Measurements from ENCODE around the gene NLRC3. TPM values are rescaled to one million over a fixed set of nuclear protein-coding genes. Genes with fewer than 3 reads are reported as not detected.
"Not testable (repeated sequence)": the region's sequence is repeated elsewhere in the genome, so short reads cannot be mapped to it uniquely, and the experiment has no call there.

Gene NLRC3
- total RNA-seq, 2 experiments from 2014 or later: 92.6 to 94.6 TPM

DNA sequence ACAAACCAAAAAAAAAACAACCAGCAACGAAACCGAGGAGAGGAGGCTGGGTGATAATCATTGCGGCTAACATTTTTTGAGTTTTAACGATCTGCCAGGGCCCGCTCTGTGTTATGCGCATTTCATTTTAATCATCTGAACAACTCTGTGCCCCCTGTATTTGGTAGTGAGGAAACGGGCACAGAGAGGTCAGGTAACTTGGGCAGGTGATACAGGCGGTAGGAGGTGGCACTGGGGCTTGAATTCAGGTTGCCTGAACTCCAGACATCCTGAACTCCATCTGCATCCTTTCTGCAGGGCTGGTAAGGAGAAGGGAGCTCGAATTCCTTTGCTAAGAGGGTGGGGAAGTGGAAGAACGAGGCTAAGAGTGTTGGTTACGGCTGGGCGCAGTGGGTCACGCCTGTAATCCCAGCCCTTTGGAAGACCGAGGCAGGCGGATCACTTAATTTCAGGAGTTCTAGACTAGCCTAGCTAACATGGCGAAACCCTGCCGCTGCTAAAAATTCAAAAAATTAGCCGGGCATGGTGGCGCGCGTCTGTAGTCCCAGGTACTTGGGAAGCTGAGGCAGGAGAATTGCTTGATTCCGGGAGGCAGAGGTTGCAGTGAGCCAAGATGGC, 75.3 kb downstream of the NLRC3 start:
- Mint-ChIP-seq H3K27ac (peak overlapping the region; percentile 48), H3K27me3 (ENCODE audit: low read depth) (no peaks in the 10 kb centered on the region), H3K4me1 (ENCODE audit: low read depth) (peaks cover 60% of the 10 kb centered on the region), H3K9me3 (ENCODE audit: insufficient read depth) (no peaks in the 10 kb centered on the region), H3K4me3 (peak overlapping the region; percentile 91), H3K36me3 (ENCODE audit: low read depth) (peaks cover 32% of the 10 kb centered on the region)
- POLR2A ChIA-PET: interaction anchor here (1.2 to 2.2 kb wide), 2 partner anchors 8 to 219 kb away, joined by 4 to 10 read pairs; partner anchors contain the start of gene ZNF263
- no peak for DNase-seq
- CTCF ChIA-PET: interaction anchor here (0.6 to 1.3 kb wide), 5 partner anchors 8 to 405 kb away, joined by 3 to 6 read pairs (median 3); no protein-coding TSS in a partner anchor
- no peak for ATAC-seq

DNA sequence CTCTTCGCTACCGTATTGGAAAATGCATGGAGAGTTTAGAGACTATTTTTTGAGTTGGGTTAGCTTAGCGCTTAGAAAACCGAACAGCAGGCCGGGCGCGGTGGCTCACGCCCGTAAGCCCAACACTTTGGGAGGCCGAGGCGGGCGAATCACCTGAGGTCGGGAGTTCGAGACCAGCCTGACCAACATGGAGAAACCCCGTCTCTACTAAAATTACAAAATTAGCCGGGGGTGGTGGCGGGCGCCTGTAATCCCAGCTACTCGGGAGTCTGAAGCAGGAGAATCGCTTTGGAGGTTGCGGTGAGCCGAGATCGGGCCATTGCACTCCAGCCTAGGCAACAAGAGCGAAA, 75.8 kb downstream of the NLRC3 start:
- not testable (repeated sequence) for H3K9me3 Mint-ChIP-seq (ENCODE audit: insufficient read depth); ATAC-seq; H3K27me3 Mint-ChIP-seq (ENCODE audit: low read depth); DNase-seq
- ChIA-PET POLR2A (interaction anchor here (1.1 to 2.2 kb wide), 3 partner anchors 8 to 218 kb away, joined by 4 to 10 read pairs (median 4); partner anchors contain the start of gene ZNF263), CTCF (interaction anchor here (0.6 to 1.3 kb wide), 5 partner anchors 8 to 404 kb away, joined by 3 to 6 read pairs (median 3); no protein-coding TSS in a partner anchor)
- Mint-ChIP-seq H3K27ac (peak overlapping the region; percentile 88), H3K36me3 (ENCODE audit: low read depth) (peaks cover 30% of the 10 kb centered on the region), H3K4me1 (ENCODE audit: low read depth) (peaks cover 60% of the 10 kb centered on the region), H3K4me3 (peak overlapping the region; percentile 91)

DNA sequence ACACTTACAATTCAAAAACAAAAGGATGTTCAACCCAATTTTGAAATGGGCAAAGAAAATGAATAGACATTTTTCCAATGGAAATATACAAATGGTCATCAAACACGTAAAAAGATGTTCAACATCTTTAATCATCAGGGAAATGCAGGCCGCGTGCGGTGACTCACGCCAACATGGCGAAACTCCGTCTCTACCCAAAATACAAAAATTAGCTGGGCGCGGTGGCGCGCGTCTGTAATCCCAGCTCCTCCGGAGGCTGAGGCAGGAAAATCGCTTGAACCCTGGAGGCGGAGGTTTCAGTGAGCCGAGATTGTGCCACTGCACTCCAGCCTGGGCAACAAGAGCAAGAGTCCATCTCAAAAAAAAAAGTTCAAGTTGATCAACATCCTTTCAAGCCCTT, 78.2 kb downstream of the NLRC3 start:
- ChIA-PET CTCF (interaction anchor here (1.2 to 1.7 kb wide), 2 partner anchors 12 to 37 kb away, joined by 3 to 6 read pairs; no protein-coding TSS in a partner anchor), POLR2A (interaction anchor here (1.6 to 2.2 kb wide), 2 partner anchors 55 to 98 kb away, joined by 5 to 7 read pairs; partner anchors contain the start of genes NAA60, ZNF174, ZNF597 and ZSCAN32)
- ATAC-seq (no peak), DNase-seq (no peak)
- no peak overlapping the region for H3K27ac Mint-ChIP-seq
- no peaks in the 10 kb centered on the region for H3K9me3 Mint-ChIP-seq (ENCODE audit: insufficient read depth)
- H3K36me3 Mint-ChIP-seq (ENCODE audit: low read depth): peaks cover 13% of the 10 kb centered on the region
- H3K4me1 Mint-ChIP-seq (ENCODE audit: low read depth): peaks cover 41% of the 10 kb centered on the region
- H3K27me3 Mint-ChIP-seq (ENCODE audit: low read depth): no peaks in the 10 kb centered on the region
- H3K4me3 Mint-ChIP-seq: no peak overlapping the region

DNA sequence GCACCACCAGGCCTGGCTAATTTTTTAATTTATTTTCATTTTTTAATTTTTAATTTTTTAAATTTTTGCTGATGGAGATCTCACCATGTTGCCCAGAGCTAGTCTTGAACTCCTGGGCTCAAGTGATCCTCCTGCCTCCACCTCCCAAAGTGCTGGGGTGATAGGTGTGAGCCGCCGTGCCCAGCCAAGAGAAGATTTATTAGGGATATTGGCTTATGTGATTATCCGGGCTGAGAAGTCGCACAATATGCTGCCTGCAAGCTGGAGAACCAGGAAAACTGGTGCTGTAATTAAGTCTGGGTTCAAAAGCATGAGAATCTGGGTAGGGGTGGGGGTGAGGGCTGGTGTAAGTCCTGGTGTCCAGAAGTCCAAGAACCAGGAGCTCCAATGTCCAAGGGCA, 79.4 kb downstream of the NLRC3 start:
- Mint-ChIP-seq H3K36me3 (ENCODE audit: low read depth) (peaks cover 10% of the 10 kb centered on the region), H3K4me3 (no peak overlapping the region), H3K27ac (no peak overlapping the region), H3K4me1 (ENCODE audit: low read depth) (peaks cover 30% of the 10 kb centered on the region), H3K27me3 (ENCODE audit: low read depth) (no peaks in the 10 kb centered on the region), H3K9me3 (ENCODE audit: insufficient read depth) (no peaks in the 10 kb centered on the region)
- ATAC-seq (no peak), DNase-seq (no peak)
- ChIA-PET CTCF (no interaction called here), POLR2A (interaction anchor here (0.6 to 0.7 kb wide), 3 partner anchors 97 to 385 kb away, joined by 3 to 4 read pairs (median 3); partner anchors contain the start of genes ZNF174 and ZSCAN32)

- Mint-ChIP-seq H3K36me3 (ENCODE audit: low read depth) (peaks cover 6% of the 10 kb centered on the region), H3K4me3 (no peak overlapping the region), H3K4me1 (ENCODE audit: low read depth) (peaks cover 16% of the 10 kb centered on the region), H3K27me3 (ENCODE audit: low read depth) (no peaks in the 10 kb centered on the region), H3K27ac (no peak overlapping the region), H3K9me3 (ENCODE audit: insufficient read depth) (no peaks in the 10 kb centered on the region)
- CTCF ChIA-PET: no interaction called here
- ATAC-seq (no peak), DNase-seq (no peak)
- POLR2A ChIA-PET: no interaction called here
Observed at GRCh38 chr16:3496386-3496785, 80.8 kb downstream of the NLRC3 start.

DNA sequence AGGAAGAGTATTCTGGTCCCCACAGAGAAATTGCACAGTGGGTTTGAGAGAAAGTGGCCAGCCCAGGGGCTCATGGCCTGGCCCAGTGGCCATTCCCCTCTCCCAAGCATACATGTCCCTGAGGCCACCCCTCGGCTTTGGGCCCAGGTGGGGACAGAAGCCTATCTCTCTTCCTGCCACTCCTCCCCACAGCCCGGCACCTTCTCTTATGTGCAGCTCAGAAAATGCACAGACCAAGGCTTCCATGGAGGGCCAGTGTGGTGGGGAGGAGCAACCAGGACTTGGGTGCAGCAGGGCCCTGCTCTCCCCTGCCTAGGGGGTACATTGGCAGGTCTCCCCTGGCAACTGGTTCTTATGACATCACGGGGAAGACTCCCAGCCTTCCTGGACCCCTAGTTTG, 82.0 kb downstream of the NLRC3 start, which contains the start of gene C16orf90:
TSS of gene C16orf90 (minus strand) at position 314 of the 400 bp plus-strand sequence. CDS start at position 246, 68 bp downstream.
- ChIA-PET POLR2A (no interaction called here), CTCF (no interaction called here)
- Mint-ChIP-seq H3K9me3 (ENCODE audit: insufficient read depth) (no peaks in the 10 kb centered on the region), H3K4me3 (no peak within 1 kb of the TSS), H3K4me1 (ENCODE audit: low read depth) (peaks cover 6% of the 10 kb centered on the region), H3K27ac (no peak within 1 kb of the TSS), H3K36me3 (ENCODE audit: low read depth) (peaks cover 4% of the 10 kb centered on the region), H3K27me3 (ENCODE audit: low read depth) (no peaks in the 10 kb centered on the region)
- no peak for DNase-seq
- ATAC-seq: no peak

- POLR2A ChIA-PET: no interaction called here
- peaks cover 2% of the 10 kb centered on the region for H3K36me3 Mint-ChIP-seq (ENCODE audit: low read depth)
- H3K27me3 Mint-ChIP-seq (ENCODE audit: low read depth): no peaks in the 10 kb centered on the region
- CTCF ChIA-PET: no interaction called here
- peaks cover under 1% of the 10 kb centered on the region for H3K4me1 Mint-ChIP-seq (ENCODE audit: low read depth)
- DNase-seq: no peak
- no peak overlapping the region for H3K4me3 Mint-ChIP-seq
- no peak overlapping the region for H3K27ac Mint-ChIP-seq
- no peaks in the 10 kb centered on the region for H3K9me3 Mint-ChIP-seq (ENCODE audit: insufficient read depth)
- ATAC-seq: peak; percentile 14
Observed at GRCh38 chr16:3494386-3494973, 82.7 kb downstream of the NLRC3 start.

- Mint-ChIP-seq H3K9me3 (ENCODE audit: insufficient read depth) (no peaks in the 10 kb centered on the region), H3K36me3 (ENCODE audit: low read depth) (no peaks in the 10 kb centered on the region), H3K27ac (no peak overlapping the region), H3K4me3 (no peak overlapping the region), H3K4me1 (ENCODE audit: low read depth) (no peaks in the 10 kb centered on the region), H3K27me3 (ENCODE audit: low read depth) (no peaks in the 10 kb centered on the region)
- ChIA-PET CTCF (no interaction called here), POLR2A (interaction anchor here (0.5 kb wide), 1 partner anchor 12 kb away, joined by 3 read pairs; no protein-coding TSS in a partner anchor)
- DNase-seq: no peak
- ATAC-seq: no peak
Observed at GRCh38 chr16:3492356-3492755, 84.8 kb downstream of the NLRC3 start.

DNA sequence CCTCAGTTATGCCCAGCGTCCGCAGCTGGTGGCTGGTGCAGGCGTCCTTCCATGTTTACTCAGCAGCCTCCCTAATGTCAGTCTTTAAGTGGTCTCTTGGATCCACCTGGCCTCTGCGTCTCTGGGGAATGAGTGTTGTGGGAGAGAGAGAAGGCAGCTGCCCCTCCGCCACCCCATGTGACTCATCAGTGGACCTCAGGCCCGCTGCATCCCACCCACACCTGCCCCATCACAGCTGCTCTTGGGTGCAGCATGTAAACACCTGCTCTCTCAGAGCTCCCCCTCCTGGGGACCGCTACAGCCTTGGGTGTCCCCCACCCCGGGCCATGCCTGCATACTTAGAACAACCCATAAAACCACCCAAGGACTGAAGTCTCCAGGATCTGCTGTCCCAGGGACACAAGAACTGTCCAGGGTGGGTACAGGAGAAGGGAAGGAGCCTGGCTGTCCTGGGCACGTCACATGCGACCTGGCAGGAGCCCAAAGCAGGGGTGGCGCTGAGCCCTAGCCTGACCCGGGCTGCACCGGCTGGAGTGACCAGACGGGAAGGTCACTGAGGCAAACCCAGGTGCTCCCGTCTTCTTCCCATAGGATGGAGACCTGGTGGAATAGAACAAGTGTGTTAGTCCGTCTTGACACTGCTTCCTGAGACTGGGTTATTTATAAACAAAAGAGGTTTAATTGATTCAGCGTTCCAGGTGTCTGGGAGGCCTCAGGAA, 86.1 kb downstream of the NLRC3 start:
- no peak for DNase-seq
- no peaks in the 10 kb centered on the region for H3K27me3 Mint-ChIP-seq (ENCODE audit: low read depth)
- ATAC-seq: no peak
- no peaks in the 10 kb centered on the region for H3K4me1 Mint-ChIP-seq (ENCODE audit: low read depth)
- H3K27ac Mint-ChIP-seq: no peak overlapping the region
- H3K4me3 Mint-ChIP-seq: no peak overlapping the region
- peaks cover 3% of the 10 kb centered on the region for H3K36me3 Mint-ChIP-seq (ENCODE audit: low read depth)
- ChIA-PET CTCF (interaction anchor here (1.4 kb wide), 1 partner anchor 9 kb away, joined by 3 read pairs; no protein-coding TSS in a partner anchor), POLR2A (interaction anchor here (0.6 kb wide), 1 partner anchor 1741 kb away, joined by 3 read pairs; no protein-coding TSS in a partner anchor)
- no peaks in the 10 kb centered on the region for H3K9me3 Mint-ChIP-seq (ENCODE audit: insufficient read depth)
